Liver (tissue), 9 donors: Measurements from ENCODE around the gene HOOK2. TPM values are rescaled to one million over a fixed set of nuclear protein-coding genes. Genes with fewer than 3 reads are reported as not detected.

Experiments
- DNase-seq: peaks from one replicate; pipeline ENCODE4 v3.0.0-alpha.2; 2017; ENCODE audit warnings: low spot score
- H3K27ac ChIP-seq, 2 donors: one replicate each; pipeline ENCODE4 v1.7.0; 2013; ENCODE audit warnings: inconsistent platforms in 2 of 2, low read length in 2 of 2, control low read depth in 1 of 2, low read depth in 1 of 2, mild to moderate bottlenecking in 1 of 2
- H3K27me3 ChIP-seq, 4 donors: one replicate each; pipeline versions ENCODE4 v1.6.1 to v1.7.0; 2013; ENCODE audit warnings: low read length in 3 of 4, inconsistent platforms in 1 of 4, mild to moderate bottlenecking in 1 of 4, moderate library complexity in 1 of 4; ENCODE audit not compliant: control insufficient read depth in 4 of 4, insufficient read depth in 4 of 4
- H3K36me3 ChIP-seq, 4 donors: one replicate each; pipeline versions ENCODE4 v1.6.1 to v1.7.0; 2013; ENCODE audit warnings: low read length in 3 of 4, mild to moderate bottlenecking in 3 of 4, low read depth in 1 of 4, moderate library complexity in 1 of 4; ENCODE audit not compliant: control insufficient read depth in 4 of 4, insufficient read depth in 3 of 4
- H3K4me1 ChIP-seq, 4 donors: one replicate each; pipeline versions ENCODE4 v1.6.1 to v1.7.0; 2013; ENCODE audit warnings: low read length in 3 of 4, mild to moderate bottlenecking in 3 of 4, moderate library complexity in 1 of 4; ENCODE audit not compliant: control insufficient read depth in 4 of 4, insufficient read depth in 4 of 4
- H3K4me3 ChIP-seq, 3 donors: one replicate each; pipeline versions ENCODE4 v1.6.1 to v1.7.0; 2013; ENCODE audit warnings: low read length in 3 of 3, control low read depth in 1 of 3, low read depth in 1 of 3, mild to moderate bottlenecking in 1 of 3
- H3K9ac ChIP-seq, 2 donors: one replicate each; pipeline ENCODE4 v1.7.0; 2013; ENCODE audit warnings: low read length in 2 of 2, mild to moderate bottlenecking in 2 of 2, moderate library complexity in 2 of 2, control low read depth in 1 of 2, low read depth in 1 of 2
- H3K9me3 ChIP-seq, 4 donors: one replicate each; pipeline versions ENCODE4 v1.6.1 to v1.7.0; 2013; ENCODE audit warnings: low read length in 3 of 4; ENCODE audit not compliant: control insufficient read depth in 4 of 4
- ATF3 ChIP-seq: IDR thresholded peaks from 2 replicates; pipeline ENCODE4 v1.6.1; 2016; ENCODE audit warnings: antibody characterized with exemption
- CTCF ChIP-seq: fragments of 150-350 bp; IDR thresholded peaks from 2 replicates; pipeline ENCODE4 v1.5.1; 2017; ENCODE audit warnings: improper control_type of control experiment, low read depth, low read length; ENCODE audit not compliant: missing input control
- FOXA1 ChIP-seq: IDR thresholded peaks from 2 replicates; pipeline ENCODE4 v1.6.1; 2016; ENCODE audit warnings: antibody characterized with exemption
- FOXA2 ChIP-seq: IDR thresholded peaks from 2 replicates; pipeline ENCODE4 v1.6.1; 2016; ENCODE audit warnings: antibody characterized with exemption
- HNF4A ChIP-seq, 2 donors: conservative IDR thresholded peaks; 2 replicates each; pipeline ENCODE4 v1.6.1; 2016; ENCODE audit warnings: antibody characterized with exemption in 2 of 2, mild to moderate bottlenecking in 2 of 2
- JUND ChIP-seq, 2 donors: IDR thresholded peaks; 2 replicates each; pipeline ENCODE4 v1.6.1; 2016; ENCODE audit warnings: antibody characterized with exemption in 2 of 2
- NR2F2 ChIP-seq: IDR thresholded peaks from 2 replicates; pipeline ENCODE4 v1.6.1; 2016; ENCODE audit warnings: antibody characterized with exemption
- RAD21 ChIP-seq, 2 donors: IDR thresholded peaks; 2 replicates each; pipeline ENCODE4 v1.6.1; 2016; ENCODE audit warnings: antibody characterized with exemption in 2 of 2, mild to moderate bottlenecking in 2 of 2
- RXRA ChIP-seq, 2 donors: IDR thresholded peaks; 2 replicates each; pipeline ENCODE4 v1.6.1; 2017 to 2018; ENCODE audit warnings: antibody characterized with exemption in 2 of 2, mild to moderate bottlenecking in 1 of 2
- SP1 ChIP-seq: IDR thresholded peaks from 2 replicates; pipeline ENCODE4 v1.6.1; 2018; ENCODE audit warnings: antibody characterized with exemption, mild to moderate bottlenecking
- ZBTB33 ChIP-seq: IDR thresholded peaks from 2 replicates; pipeline ENCODE4 v1.6.1; 2016; ENCODE audit warnings: antibody characterized with exemption
- WGBS: extraction: QIAGEN DNeasy Blood & Tissue Kit; methylation state at CpG from one replicate; pipeline ENCODE4 v1.1.7; 2013; 5-methylcytosine and 5-hydroxymethylcytosine counted together
- polyA plus RNA-seq, 2 donors: library from polyadenylated mRNA; stranded (reverse) in 1 of 2; unstranded in 1 of 2; fragments of 200-250 nt in 1 of 2; fragments of >200 nt in 1 of 2; fragmentation: Nextera tagmentation in 1 of 2; extraction: Ambion mirVana in 1 of 2; gene quantifications; one replicate each; pipeline versions ENCODE4 v1.2.1 to v1.2.3, GENCODE V29; 2013 to 2015
- total RNA-seq, 2 donors: library from RNA; depleted of rRNA; stranded (reverse); fragments of >200 nt; gene quantifications; one replicate each; pipeline ENCODE4 v1.2.3, GENCODE V29; 2014
- TF ChIP-seq, protein P1 (sequence below): IDR thresholded peaks from 2 replicates; pipeline ENCODE4 v1.6.1; 2016; ENCODE audit warnings: antibody characterized with exemption
- TF ChIP-seq, protein P2 (sequence below): IDR thresholded peaks from 2 replicates; pipeline ENCODE4 v1.6.1; 2016; ENCODE audit warnings: antibody characterized with exemption, mild to moderate bottlenecking
- donor health status: healthy.
- donor health status: healthy.
- donor health status: healthy.
- donor health status: healthy.
- donor health status: healthy.

HOOK2 gene
- total and polyA plus RNA-seq, 4 donors = 11.3 to 36.4 (median 15.0) TPM

DNA sequence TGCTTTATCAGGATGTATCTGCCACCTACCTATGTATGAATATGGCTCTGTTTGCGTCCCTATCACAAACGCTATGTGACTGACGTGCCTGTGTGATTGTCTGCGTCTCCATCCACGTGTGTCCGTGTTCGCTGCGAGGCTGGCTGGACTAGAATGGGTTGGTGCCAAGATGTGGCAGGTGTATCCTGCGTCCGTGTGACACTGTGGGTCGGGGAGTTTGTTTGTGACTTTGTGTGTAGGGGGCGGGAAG, 6.7 kb upstream of the HOOK2 start:
- DNase-seq = no peak
- 4% methylated on average over 12 of the region's 12 CpGs for WGBS
- no peaks in the 10 kb centered on the region for H3K9me3 ChIP-seq
- peak overlapping the region in 1 of 2 donors; percentile 80 for H3K9ac ChIP-seq
- H3K27ac ChIP-seq = peak overlapping the region; percentile 67 to 86
- peaks cover 16 to 48% (median 25%) of the 10 kb centered on the region in 4 donors for H3K4me1 ChIP-seq
- peak overlapping the region; percentile 8 to 41 (median 25) for H3K4me3 ChIP-seq
- no peaks in the 10 kb centered on the region for H3K36me3 ChIP-seq
- TF ChIP-seq JUND (IDR thresholded peaks at IDR 0.05) = no peak
- TF ChIP-seq CTCF = peak; percentile 1
- TF ChIP-seq FOXA2 = no peak
- TF ChIP-seq SP1 = peak; percentile 4
- no peaks in the 10 kb centered on the region for H3K27me3 ChIP-seq

DNA sequence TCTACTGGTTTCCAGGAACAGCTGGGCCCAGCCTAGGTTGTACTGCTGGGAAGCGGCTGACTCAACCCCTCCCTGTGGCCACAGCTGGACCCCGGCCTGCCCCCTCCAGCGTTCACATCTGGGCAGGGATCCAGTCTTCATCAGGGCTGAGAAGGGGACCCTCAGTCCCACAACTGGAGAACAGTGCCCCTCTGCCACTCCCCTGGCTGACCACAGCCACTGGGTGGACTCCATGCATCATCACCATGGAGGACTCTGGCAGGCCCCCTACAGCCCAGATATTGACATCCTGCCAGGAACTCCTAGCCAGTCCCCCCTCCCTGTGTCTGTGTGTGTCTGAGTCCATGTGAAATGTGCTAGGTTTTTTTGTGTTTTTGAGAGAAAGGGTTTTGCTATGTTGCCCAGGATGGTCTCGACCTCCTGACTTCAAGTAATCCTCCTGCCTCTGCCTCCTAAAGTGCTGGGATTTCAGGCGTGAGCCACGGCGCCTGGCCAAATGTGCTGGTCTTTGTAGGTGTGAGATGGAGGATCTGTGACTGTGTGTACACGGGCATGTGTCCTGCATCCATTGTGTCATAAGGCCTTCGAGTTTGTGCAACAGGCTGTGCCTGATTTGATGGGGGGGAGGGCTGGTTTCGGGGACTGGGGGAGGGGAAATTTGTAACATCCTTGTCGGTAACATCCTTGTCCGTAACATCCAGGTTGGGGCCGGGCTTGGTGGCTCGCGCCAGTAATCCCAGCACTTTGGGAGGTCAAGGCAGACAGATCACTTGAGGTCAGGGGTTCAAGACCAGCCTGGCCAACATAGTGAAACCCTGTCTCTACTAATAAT, 4.0 kb upstream of the HOOK2 start:
- Histone ChIP-seq H3K4me3 (no peak overlapping the region), H3K27me3 (no peaks in the 10 kb centered on the region), H3K36me3 (no peaks in the 10 kb centered on the region), H3K27ac (peak overlapping the region; percentile 90 to 93), H3K9ac (no peak overlapping the region), H3K9me3 (no peaks in the 10 kb centered on the region), H3K4me1 (peaks cover 18 to 42% (median 31%) of the 10 kb centered on the region in 4 donors)
- 65% methylated on average over 15 of the region's 15 CpGs for WGBS
- no peak for DNase-seq
- TF ChIP-seq HNF4A (conservative IDR thresholded peaks at IDR 0.05) (peak in 1 of 2 donors; percentile 19), RXRA (IDR thresholded peaks at IDR 0.05) (peak in 1 of 2 donors; percentile 26), JUND (IDR thresholded peaks at IDR 0.05) (no peak), ZBTB33 (no peak), RAD21 (IDR thresholded peaks at IDR 0.05) (no peak)
- TF ChIP-seq, protein P1, sequence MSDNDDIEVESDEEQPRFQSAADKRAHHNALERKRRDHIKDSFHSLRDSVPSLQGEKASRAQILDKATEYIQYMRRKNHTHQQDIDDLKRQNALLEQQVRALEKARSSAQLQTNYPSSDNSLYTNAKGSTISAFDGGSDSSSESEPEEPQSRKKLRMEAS = peak; percentile 20

- H3K9ac ChIP-seq = peak overlapping the region; percentile 4 to 72
- H3K4me3 ChIP-seq = peak overlapping the region in 1 of 3 donors; percentile 1
- TF ChIP-seq, protein P2, sequence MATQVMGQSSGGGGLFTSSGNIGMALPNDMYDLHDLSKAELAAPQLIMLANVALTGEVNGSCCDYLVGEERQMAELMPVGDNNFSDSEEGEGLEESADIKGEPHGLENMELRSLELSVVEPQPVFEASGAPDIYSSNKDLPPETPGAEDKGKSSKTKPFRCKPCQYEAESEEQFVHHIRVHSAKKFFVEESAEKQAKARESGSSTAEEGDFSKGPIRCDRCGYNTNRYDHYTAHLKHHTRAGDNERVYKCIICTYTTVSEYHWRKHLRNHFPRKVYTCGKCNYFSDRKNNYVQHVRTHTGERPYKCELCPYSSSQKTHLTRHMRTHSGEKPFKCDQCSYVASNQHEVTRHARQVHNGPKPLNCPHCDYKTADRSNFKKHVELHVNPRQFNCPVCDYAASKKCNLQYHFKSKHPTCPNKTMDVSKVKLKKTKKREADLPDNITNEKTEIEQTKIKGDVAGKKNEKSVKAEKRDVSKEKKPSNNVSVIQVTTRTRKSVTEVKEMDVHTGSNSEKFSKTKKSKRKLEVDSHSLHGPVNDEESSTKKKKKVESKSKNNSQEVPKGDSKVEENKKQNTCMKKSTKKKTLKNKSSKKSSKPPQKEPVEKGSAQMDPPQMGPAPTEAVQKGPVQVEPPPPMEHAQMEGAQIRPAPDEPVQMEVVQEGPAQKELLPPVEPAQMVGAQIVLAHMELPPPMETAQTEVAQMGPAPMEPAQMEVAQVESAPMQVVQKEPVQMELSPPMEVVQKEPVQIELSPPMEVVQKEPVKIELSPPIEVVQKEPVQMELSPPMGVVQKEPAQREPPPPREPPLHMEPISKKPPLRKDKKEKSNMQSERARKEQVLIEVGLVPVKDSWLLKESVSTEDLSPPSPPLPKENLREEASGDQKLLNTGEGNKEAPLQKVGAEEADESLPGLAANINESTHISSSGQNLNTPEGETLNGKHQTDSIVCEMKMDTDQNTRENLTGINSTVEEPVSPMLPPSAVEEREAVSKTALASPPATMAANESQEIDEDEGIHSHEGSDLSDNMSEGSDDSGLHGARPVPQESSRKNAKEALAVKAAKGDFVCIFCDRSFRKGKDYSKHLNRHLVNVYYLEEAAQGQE = no peak
- TF ChIP-seq ZBTB33 (no peak), JUND (IDR thresholded peaks at IDR 0.05) (no peak), FOXA1 (no peak), NR2F2 (no peak), ATF3 (no peak)
- H3K4me1 ChIP-seq = peaks cover 18 to 41% (median 31%) of the 10 kb centered on the region in 4 donors
- H3K36me3 ChIP-seq = peaks cover 0 to 2% (median 0%) of the 10 kb centered on the region in 4 donors
- H3K27ac ChIP-seq = peak overlapping the region; percentile 90 to 93
- DNase-seq = no peak
- no peaks in the 10 kb centered on the region for H3K27me3 ChIP-seq
- no peaks in the 10 kb centered on the region for H3K9me3 ChIP-seq
- 62% methylated on average over 6 of the region's 6 CpGs for WGBS
Measured at GRCh38 chr19:12778905-12779161, 3.5 kb upstream of the HOOK2 start.
